H1 (cell line): ENCODE results near the gene CAPN8. TPM values are rescaled to one million over a fixed set of nuclear protein-coding genes. Genes with fewer than 3 reads are reported as not detected.

Experiments
- CTCF ChIA-PET: fragments of 300-600 bp; sonication (Branson Sonifier 250); formaldehyde crosslinking; loops from one replicate; lab custom pipeline; 2021; ENCODE audit not compliant: partially characterized antibody; lab: Charles Lee
- POLR2A ChIA-PET: fragments of 300-600 bp; sonication (Branson Sonifier 250); formaldehyde crosslinking; loops from one replicate; lab custom pipeline; 2021; ENCODE audit warnings: inconsistent platforms; ENCODE audit not compliant: partially characterized antibody; lab: Charles Lee
- DNase-seq, 2 experiments: peaks; one replicate each; pipeline versions ENCODE4 v3.0.0 to v3.0.0-alpha.2; 2010 to 2022; ENCODE audit warnings: low spot score in 2 of 2, low read depth in 1 of 2, mixed read lengths in 1 of 2
- FAIRE-seq: peaks from 2 replicates; lab custom pipeline; 2011; peaks lifted over from hg19 to GRCh38; lab: Jason Lieb, UNC
- H2AFZ ChIP-seq: 2 replicates; pipeline ENCODE4 v1.8.1; 2012; ENCODE audit warnings: low read length, inconsistent platforms
- H2AK5ac ChIP-seq: 2 replicates; pipeline ENCODE4 v1.6.1; 2013; ENCODE audit warnings: low read depth, low read length
- H2BK120ac ChIP-seq: replicated peaks from 2 replicates; pipeline ENCODE3; 2013; ENCODE audit warnings: low read depth, low read length, inconsistent platforms
- H2BK12ac ChIP-seq: 2 replicates; pipeline ENCODE4 v1.6.1; 2013; ENCODE audit warnings: low read depth, low read length
- H2BK15ac ChIP-seq: 2 replicates; pipeline ENCODE4 v1.6.1; 2013; ENCODE audit warnings: low read length
- H2BK20ac ChIP-seq: 2 replicates; pipeline ENCODE4 v1.6.1; 2013; ENCODE audit warnings: low read length
- H2BK5ac ChIP-seq: 2 replicates; pipeline ENCODE4 v1.6.1; 2013; ENCODE audit warnings: low read depth, low read length
- H3K14ac ChIP-seq: 2 replicates; pipeline ENCODE4 v1.6.1; 2013; ENCODE audit warnings: inconsistent platforms; ENCODE audit not compliant: insufficient read length
- H3K18ac ChIP-seq: 2 replicates; pipeline ENCODE4 v1.6.1; 2013; ENCODE audit warnings: low read length; ENCODE audit errors: extremely low read depth
- H3K23ac ChIP-seq: 2 replicates; pipeline ENCODE4 v1.6.1; 2013; ENCODE audit warnings: inconsistent platforms; ENCODE audit not compliant: insufficient read length
- H3K23me2 ChIP-seq: 2 replicates; pipeline ENCODE4 v1.6.1; 2013; ENCODE audit warnings: low read depth, low read length
- H3K27ac ChIP-seq: 2 replicates; pipeline ENCODE4 v1.6.1; 2011; ENCODE audit warnings: low read depth, low read length, inconsistent platforms
- H3K27me3 ChIP-seq, 4 experiments: replicated peaks in 1 of 4; 1 replicate in 1 of 4; 2 replicates in 3 of 4; pipeline versions ENCODE4 v1.6.1 to v1.8.1; 2011 to 2013; ENCODE audit warnings: low read length in 3 of 4, mild to moderate bottlenecking in 3 of 4, inconsistent platforms in 2 of 4, mixed read lengths in 2 of 4, moderate library complexity in 1 of 4; ENCODE audit not compliant: control insufficient read depth in 3 of 4, insufficient read depth in 3 of 4; ENCODE audit errors: extremely low read depth in 1 of 4
- H3K36me3 ChIP-seq, 4 experiments: 2 replicates each; pipeline versions ENCODE4 v1.6.1 to v1.8.1; 2011 to 2013; ENCODE audit warnings: mild to moderate bottlenecking in 4 of 4, low read length in 3 of 4, moderate library complexity in 2 of 4, control low read depth in 1 of 4, inconsistent platforms in 1 of 4; ENCODE audit not compliant: insufficient read depth in 4 of 4, control insufficient read depth in 2 of 4
- H3K4ac ChIP-seq: replicated peaks from 2 replicates; pipeline ENCODE3; 2013; ENCODE audit warnings: low read length, low read depth, mixed read lengths, inconsistent platforms; ENCODE audit not compliant: insufficient read length
- H3K4me1 ChIP-seq, 4 experiments: replicated peaks in 1 of 4; 1 replicate in 1 of 4; 2 replicates in 3 of 4; pipeline versions ENCODE4 v1.6.1 to v1.8.1; 2011 to 2013; ENCODE audit warnings: low read length in 3 of 4, inconsistent platforms in 2 of 4, mixed read lengths in 1 of 4; ENCODE audit not compliant: insufficient read depth in 4 of 4, control insufficient read depth in 3 of 4
- H3K4me2 ChIP-seq, 2 experiments: 2 replicates each; pipeline versions ENCODE4 v1.6.1 to v1.8.1; 2011 to 2013; ENCODE audit warnings: low read depth in 2 of 2, low read length in 2 of 2, control low read depth in 1 of 2, inconsistent platforms in 1 of 2, mild to moderate bottlenecking in 1 of 2; ENCODE audit not compliant: insufficient read depth in 1 of 2
- H3K4me3 ChIP-seq, 4 experiments: fragments of 200-600, 300-600 bp in 1 of 4; sonication (generic), shearing (Covaris generic), sonication (Bioruptor Twin) in 1 of 4; 2 replicates each; pipeline versions ENCODE4 v1.5.1 to v1.8.1; 2011 to 2016; ENCODE audit warnings: low read length in 4 of 4, low read depth in 3 of 4, control low read depth in 2 of 4, inconsistent platforms in 2 of 4, mild to moderate bottlenecking in 2 of 4, mixed read lengths in 1 of 4, moderate library complexity in 1 of 4; ENCODE audit not compliant: insufficient read depth in 2 of 4; ENCODE audit errors: extremely low read depth in 1 of 4
- H3K56ac ChIP-seq: replicated peaks from 2 replicates; pipeline ENCODE3; 2013; ENCODE audit warnings: low read depth, mild to moderate bottlenecking, mixed read lengths, low read length, inconsistent platforms; ENCODE audit not compliant: insufficient read length
- H3K79me1 ChIP-seq: 2 replicates; pipeline ENCODE4 v1.6.1; 2013; ENCODE audit warnings: low read depth, low read length, control low read depth
- H3K79me2 ChIP-seq, 2 experiments: 2 replicates each; pipeline versions ENCODE4 v1.6.1 to v1.8.1; 2012 to 2013; ENCODE audit warnings: low read length in 2 of 2, mild to moderate bottlenecking in 2 of 2, inconsistent platforms in 1 of 2; ENCODE audit not compliant: insufficient read depth in 2 of 2, control insufficient read depth in 1 of 2
- H3K9ac ChIP-seq, 4 experiments: replicated peaks in 1 of 4; 1 replicate in 1 of 4; 2 replicates in 3 of 4; pipeline versions ENCODE4 v1.6.1 to v1.8.1; 2011 to 2013; ENCODE audit warnings: low read depth in 3 of 4, low read length in 3 of 4, control low read depth in 2 of 4, mild to moderate bottlenecking in 2 of 4, moderate library complexity in 2 of 4, inconsistent platforms in 1 of 4; ENCODE audit errors: extremely low read depth in 1 of 4
- H3K9me3 ChIP-seq, 2 experiments: 2 replicates each; pipeline versions ENCODE4 v1.6.1 to v1.8.1; 2012 to 2013; ENCODE audit warnings: mild to moderate bottlenecking in 2 of 2, moderate library complexity in 2 of 2, control low read depth in 1 of 2, inconsistent platforms in 1 of 2, low read depth in 1 of 2, low read length in 1 of 2, mixed read lengths in 1 of 2; ENCODE audit not compliant: insufficient read depth in 2 of 2
- H4K20me1 ChIP-seq, 2 experiments: replicated peaks in 1 of 2; 2 replicates each; pipeline versions ENCODE3 to v1.8.1; 2011 to 2013; ENCODE audit warnings: inconsistent platforms in 2 of 2, low read length in 2 of 2, mild to moderate bottlenecking in 1 of 2; ENCODE audit not compliant: insufficient read depth in 2 of 2, control insufficient read depth in 1 of 2
- H4K5ac ChIP-seq: 2 replicates; pipeline ENCODE4 v1.6.1; 2013; ENCODE audit warnings: low read length, low read depth, mixed read lengths, inconsistent platforms; ENCODE audit not compliant: insufficient read length
- H4K8ac ChIP-seq: 2 replicates; pipeline ENCODE4 v1.8.0; 2013; ENCODE audit warnings: mild to moderate bottlenecking, moderate library complexity, low read length, inconsistent platforms; ENCODE audit not compliant: insufficient read depth; ENCODE audit errors: extremely low read depth
- H4K91ac ChIP-seq: replicated peaks from 2 replicates; pipeline ENCODE3; 2013; ENCODE audit warnings: low read length, mixed read lengths, inconsistent platforms; ENCODE audit not compliant: insufficient read length
- BACH1 ChIP-seq: IDR thresholded peaks from 2 replicates; pipeline ENCODE4 v1.6.1; 2012; ENCODE audit warnings: low read length, improper control_type of control experiment
- CBX5 ChIP-seq: fragments of 300-800, 300-1000 bp; sonication (generic); IDR thresholded peaks from 2 replicates; pipeline ENCODE4 v1.7.1; 2016; ENCODE audit warnings: antibody characterized with exemption, low read length, low read depth
- CHD2 ChIP-seq: IDR thresholded peaks from 2 replicates; pipeline ENCODE4 v1.6.1; 2012; ENCODE audit warnings: low read length, improper control_type of control experiment
- CREB1 ChIP-seq: IDR thresholded peaks from 2 replicates; pipeline ENCODE4 v1.6.1; 2012; ENCODE audit warnings: inconsistent platforms
- HDAC2 ChIP-seq, 2 experiments: fragments of 300-600 bp in 1 of 2; sonication (generic) in 1 of 2; IDR thresholded peaks; 2 replicates each; pipeline ENCODE4 v1.6.1; 2011 to 2012; ENCODE audit warnings: low read depth in 2 of 2, low read length in 2 of 2, mild to moderate bottlenecking in 2 of 2, moderate library complexity in 2 of 2, borderline replicate concordance in 1 of 2, inconsistent platforms in 1 of 2
- KDM5A ChIP-seq: fragments of 200-600 bp; IDR thresholded peaks from 2 replicates; pipeline ENCODE4 v1.7.1; 2012; ENCODE audit warnings: mild to moderate bottlenecking, low read length, inconsistent platforms, mixed read lengths
- MAFK ChIP-seq: IDR thresholded peaks from 2 replicates; pipeline ENCODE4 v1.6.1; 2012; ENCODE audit warnings: low read depth, mild to moderate bottlenecking, improper control_type of control experiment, low read length
- PHF8 ChIP-seq: fragments of 200-600 bp; sonication (generic); conservative IDR thresholded peaks from 2 replicates; pipeline ENCODE4 v1.7.1; 2012; ENCODE audit warnings: low read depth, mild to moderate bottlenecking, inconsistent platforms, low read length, moderate library complexity
- RFX5 ChIP-seq: IDR thresholded peaks from 2 replicates; pipeline ENCODE4 v1.6.1; 2011; ENCODE audit warnings: low read depth, low read length, improper control_type of control experiment, borderline replicate concordance
- SP1 ChIP-seq: IDR thresholded peaks from 2 replicates; pipeline ENCODE4 v1.6.1; 2011; ENCODE audit warnings: low read depth, low read length
- SUZ12 ChIP-seq: fragments of 200-600 bp; sonication (generic); IDR thresholded peaks from 2 replicates; pipeline ENCODE4 v1.6.1; 2012; ENCODE audit warnings: mild to moderate bottlenecking, inconsistent platforms, low read length, moderate library complexity, mixed read lengths
- TAF1 ChIP-seq: IDR thresholded peaks from 2 replicates; pipeline ENCODE4 v1.6.1; 2011; ENCODE audit warnings: mild to moderate bottlenecking, low read depth, low read length
- TCF12 ChIP-seq: IDR thresholded peaks from 2 replicates; pipeline ENCODE4 v1.6.1; 2011; ENCODE audit warnings: low read depth, mild to moderate bottlenecking, low read length
- TEAD4 ChIP-seq: IDR thresholded peaks from 2 replicates; pipeline ENCODE4 v1.6.1; 2012; ENCODE audit warnings: low read depth, low read length, inconsistent platforms, mixed read lengths
- YY1 ChIP-seq: IDR thresholded peaks from 2 replicates; pipeline ENCODE4 v1.6.1; 2011; ENCODE audit warnings: low read depth, mild to moderate bottlenecking, low read length
- WGBS, 2 experiments: shearing (Covaris generic) in 1 of 2; methylation state at CpG; one replicate each; pipeline versions ENCODE4 v1.1.6 to v1.1.7; 2013 to 2015; ENCODE audit warnings: low lambda C conversion rate in 2 of 2, mixed read lengths in 2 of 2, inconsistent platforms in 1 of 2, low coverage in 1 of 2, missing lambda C conversion rate in 1 of 2; ENCODE audit not compliant: insufficient replicate concordance in 2 of 2, insufficient coverage in 1 of 2, insufficient read length in 1 of 2; ENCODE audit errors: extremely low coverage in 1 of 2, missing lambda C conversion rate in 1 of 2; 5-methylcytosine and 5-hydroxymethylcytosine counted together
- polyA plus RNA-seq, 7 experiments: library from polyadenylated mRNA; depleted of rRNA in 3 of 7; stranded (reverse) in 5 of 7; unstranded in 2 of 7; fragments of >200 nt in 5 of 7; fragments of 200-250 nt in 2 of 7; gene quantifications; 1 replicate in 5 of 7; 2 replicates in 1 of 7; 4 replicates in 1 of 7; pipeline versions ENCODE4 v1.2.1 to v1.2.3, GENCODE V29; 2011 to 2013; ENCODE audit warnings: missing spikeins in 2 of 7, mixed read lengths in 2 of 7
- total RNA-seq: library from RNA; stranded (reverse); fragmentation: NEBNext Ultra II Directional; extraction: Animal tissue kit (Norgen Biotek cat#: 25700); gene quantifications from 2 replicates; pipeline ENCODE4 v1.2.1, GENCODE V29; 2021
- TF ChIP-seq, protein P1 (sequence below): IDR thresholded peaks from 2 replicates; pipeline ENCODE4 v1.6.1; 2011; ENCODE audit warnings: low read depth, mild to moderate bottlenecking, low read length; ENCODE audit not compliant: insufficient read depth

CAPN8 gene
- total and polyA plus RNA-seq, 2 of the 8 experiments (the other 6 are each of a cell fraction or from before 2014, with no cell fraction given): 0.20 to 0.26 TPM

GRCh38 chr1:223662943-223663342 lies 2.6 kb downstream of the CAPN8 start:
- FAIRE-seq (no peak), DNase-seq (no peak)
- Histone ChIP-seq H3K9ac (no peak overlapping the region), H3K18ac (no peak overlapping the region), H3K27ac (no peak overlapping the region), H4K5ac (no peak overlapping the region), H2AFZ (no peak overlapping the region), H4K20me1 (no peaks in the 10 kb centered on the region), H2BK120ac (no peak overlapping the region), H3K56ac (no peak overlapping the region), H3K23ac (no peak overlapping the region), H2BK20ac (no peak overlapping the region), H3K14ac (no peak overlapping the region), H3K4me2 (no peak overlapping the region), H3K79me2 (no peaks in the 10 kb centered on the region), H3K79me1 (no peaks in the 10 kb centered on the region), H3K4ac (no peak overlapping the region), H3K4me3 (no peak overlapping the region), H2BK5ac (no peak overlapping the region), H3K36me3 (no peaks in the 10 kb centered on the region), H2BK12ac (no peak overlapping the region), H2BK15ac (no peak overlapping the region), H3K27me3 (no peaks in the 10 kb centered on the region), H3K9me3 (no peaks in the 10 kb centered on the region), H2AK5ac (no peak overlapping the region), H4K91ac (no peak overlapping the region), H3K4me1 (no peaks in the 10 kb centered on the region), H3K23me2 (no peaks in the 10 kb centered on the region), H4K8ac (no peak overlapping the region)
- 70% methylated on average over 5 of the region's 5 CpGs; no CpG with 5 or more reads in 1 of the 2 experiments for WGBS, 2 experiments
- CTCF ChIA-PET: interaction anchor here (1.1 to 4.5 kb wide), 6 partner anchors 10 to 529 kb away, joined by 3 to 17 read pairs (median 6); no protein-coding TSS in a partner anchor
- POLR2A ChIA-PET: no interaction called here
- no peak for TF ChIP-seq BACH1
- no peak for TF ChIP-seq HDAC2 (IDR thresholded peaks at IDR 0.05; ENCODE audit: borderline replicate concordance in 1 of 2, low read depth in 2 of 2, low read length in 2 of 2)
- no peak for TF ChIP-seq TEAD4
- no peak for TF ChIP-seq SUZ12
- TF ChIP-seq PHF8: no peak
- no peak for TF ChIP-seq TCF12
- TF ChIP-seq CHD2: no peak
- TF ChIP-seq, protein P1, sequence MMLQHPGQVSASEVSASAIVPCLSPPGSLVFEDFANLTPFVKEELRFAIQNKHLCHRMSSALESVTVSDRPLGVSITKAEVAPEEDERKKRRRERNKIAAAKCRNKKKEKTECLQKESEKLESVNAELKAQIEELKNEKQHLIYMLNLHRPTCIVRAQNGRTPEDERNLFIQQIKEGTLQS: no peak
- TF ChIP-seq TAF1: no peak
- no peak for TF ChIP-seq CREB1
- no peak for TF ChIP-seq MAFK
- no peak for TF ChIP-seq YY1
- TF ChIP-seq RFX5: no peak
- no peak for TF ChIP-seq CBX5
- no peak for TF ChIP-seq KDM5A
- TF ChIP-seq SP1: no peak
